HG03565 (cell line): ENCODE measurements around the gene PRCC.

Source experiments
- ATAC-seq: cut with Tn5 transposase; IDR thresholded peaks from one replicate; pipeline ENCODE4 v1.9.1; 2021; ENCODE audit warnings: mild to moderate bottlenecking, moderate library complexity; ENCODE audit not compliant: unreplicated experiment

Gene PRCC

GRCh38 chr1:156811168-156811567 lies 43.8 kb downstream of the PRCC start:
- no peak for ATAC-seq

- no peak for ATAC-seq
Observed at GRCh38 chr1:156812293-156812990, 45.1 kb downstream of the PRCC start.

- no peak for ATAC-seq
Observed at GRCh38 chr1:156813298-156813697, 46.0 kb downstream of the PRCC start.

- no peak for ATAC-seq
Observed at GRCh38 chr1:156813750-156814570, 46.6 kb downstream of the PRCC start.

GRCh38 chr1:156814571-156815260 lies 47.4 kb downstream of the PRCC start:
- no peak for ATAC-seq

GRCh38 chr1:156815307-156815826 lies 48.0 kb downstream of the PRCC start:
- ATAC-seq: no peak

GRCh38 chr1:156815961-156816422 lies 48.7 kb downstream of the PRCC start:
- no peak for ATAC-seq

- peak; percentile 67 for ATAC-seq
Observed at GRCh38 chr1:156816561-156817328, 49.4 kb downstream of the PRCC start, which contains the start of gene SH2D2A. TSS of gene SH2D2A (minus strand) at chr1:156816848. CDS start at chr1:156816708, 140 bp downstream.

GRCh38 chr1:156821801-156822200 lies 54.5 kb downstream of the PRCC start:
- no peak for ATAC-seq

GRCh38 chr1:156822680-156823079 lies 55.3 kb downstream of the PRCC start:
- ATAC-seq: no peak

- ATAC-seq: no peak
Observed at GRCh38 chr1:156823210-156823790, 56.0 kb downstream of the PRCC start.

GRCh38 chr1:156826630-156827029 lies 59.3 kb downstream of the PRCC start:
- no peak for ATAC-seq

- ATAC-seq: no peak
Observed at GRCh38 chr1:156828400-156829124, 61.2 kb downstream of the PRCC start.

GRCh38 chr1:156832434-156832833 lies 65.1 kb downstream of the PRCC start:
- no peak for ATAC-seq

- no peak for ATAC-seq
Observed at GRCh38 chr1:156833603-156834002, 66.3 kb downstream of the PRCC start.

- no peak for ATAC-seq
Observed at GRCh38 chr1:156834322-156834721, 67.0 kb downstream of the PRCC start.

GRCh38 chr1:156836041-156836654 lies 68.8 kb downstream of the PRCC start:
- ATAC-seq: no peak

- no peak for ATAC-seq
Observed at GRCh38 chr1:156836892-156837291, 69.6 kb downstream of the PRCC start.

- no peak for ATAC-seq
Observed at GRCh38 chr1:156838972-156839371, 71.6 kb downstream of the PRCC start.
